GM20431 (cell line): ENCODE measurements around the gene TET2.

Source experiments
- in situ Hi-C: fragments of 300-500 bp; cut with MseI, MboI; formaldehyde crosslinking; loops from one replicate; pipeline ENCODE4 v1.15.0; 2020; ENCODE audit warnings: low sequenced_read_pairs; ENCODE audit not compliant: unreplicated experiment

The TET2 gene

DNA sequence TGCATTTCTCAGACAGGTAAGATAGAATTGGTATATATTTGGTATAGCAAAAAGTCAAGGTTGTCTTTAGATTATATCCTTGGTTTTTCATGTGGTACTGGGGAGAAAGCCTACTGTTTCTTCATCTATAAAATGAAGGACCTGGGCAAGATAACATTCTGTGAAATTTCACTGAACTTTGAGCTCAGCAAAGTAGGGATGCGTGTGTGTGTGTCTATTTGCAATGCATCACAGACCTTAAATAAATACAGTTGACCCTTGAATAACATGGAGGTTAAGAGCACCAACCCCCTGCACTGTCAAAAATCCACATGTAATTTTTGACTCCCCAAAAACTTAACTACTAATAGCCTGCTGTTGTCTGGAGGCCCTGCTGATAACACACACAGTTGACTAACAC, 25.2 kb downstream of the TET2 start:
- in situ Hi-C loops: no loop called here

- in situ Hi-C loops: no loop called here
Measured at GRCh38 chr4:105174098-105174497, 27.4 kb downstream of the TET2 start.

DNA sequence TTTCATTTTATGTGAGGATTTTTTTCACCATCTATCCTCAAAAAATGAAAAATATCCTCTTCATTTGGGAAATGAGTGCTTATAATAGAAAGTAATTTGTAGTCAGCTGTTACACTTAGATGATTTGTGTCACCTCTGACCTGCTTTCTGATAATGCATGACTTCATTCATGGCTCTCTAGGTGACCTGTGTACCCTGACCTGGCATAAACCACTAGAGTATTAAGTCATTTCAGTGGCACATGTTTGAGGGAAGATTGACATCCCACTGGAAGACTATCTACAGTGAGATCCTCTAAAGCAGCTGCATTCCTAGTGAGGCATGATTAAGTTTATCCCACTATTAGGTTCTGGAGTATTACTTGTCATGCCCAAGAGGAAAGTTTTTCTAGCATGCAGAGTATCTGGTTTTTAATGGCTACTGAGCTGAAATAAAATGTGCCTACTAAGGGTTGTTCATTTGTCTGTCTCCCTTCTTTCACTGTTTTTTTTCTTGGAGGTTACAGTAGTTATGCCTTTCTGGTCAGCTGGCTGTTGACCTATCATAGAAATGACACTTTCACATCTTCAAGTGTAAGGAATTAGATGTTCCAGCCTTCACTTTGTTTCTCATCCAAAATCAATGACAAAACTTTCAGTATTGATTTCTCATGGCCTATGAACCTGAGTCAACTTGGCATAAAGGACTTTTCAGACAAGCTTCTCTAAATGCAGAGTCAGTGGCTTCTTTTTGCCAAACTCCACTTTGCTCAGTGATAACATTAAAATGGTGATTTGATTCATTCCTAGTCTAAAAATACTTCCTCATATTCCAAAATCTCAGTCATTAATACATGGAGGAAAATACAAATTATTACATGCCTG, 33.1 kb downstream of the TET2 start:
- in situ Hi-C loops: no loop called here

DNA sequence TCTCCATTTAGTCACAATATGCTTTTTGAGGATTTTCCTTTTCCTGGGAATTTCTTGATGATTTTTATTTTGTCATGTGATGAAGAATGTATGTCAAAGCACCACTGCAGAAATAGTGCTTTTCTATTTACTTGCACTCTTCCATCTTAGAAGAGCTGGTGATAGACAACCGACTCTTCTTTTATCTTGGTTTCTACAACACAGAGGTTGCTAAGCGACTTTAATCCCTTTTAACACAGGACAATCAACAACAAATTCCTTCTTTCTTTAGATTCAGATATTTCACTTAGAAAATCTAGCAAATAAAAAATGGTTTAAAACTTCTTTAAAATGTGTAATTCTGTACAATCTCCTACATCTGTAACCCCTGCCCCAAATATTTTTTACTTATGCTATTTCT, 34.6 kb downstream of the TET2 start:
- in situ Hi-C loops: no loop called here

- in situ Hi-C loops: no loop called here
Measured at GRCh38 chr4:105182211-105182610, 35.5 kb downstream of the TET2 start.

DNA sequence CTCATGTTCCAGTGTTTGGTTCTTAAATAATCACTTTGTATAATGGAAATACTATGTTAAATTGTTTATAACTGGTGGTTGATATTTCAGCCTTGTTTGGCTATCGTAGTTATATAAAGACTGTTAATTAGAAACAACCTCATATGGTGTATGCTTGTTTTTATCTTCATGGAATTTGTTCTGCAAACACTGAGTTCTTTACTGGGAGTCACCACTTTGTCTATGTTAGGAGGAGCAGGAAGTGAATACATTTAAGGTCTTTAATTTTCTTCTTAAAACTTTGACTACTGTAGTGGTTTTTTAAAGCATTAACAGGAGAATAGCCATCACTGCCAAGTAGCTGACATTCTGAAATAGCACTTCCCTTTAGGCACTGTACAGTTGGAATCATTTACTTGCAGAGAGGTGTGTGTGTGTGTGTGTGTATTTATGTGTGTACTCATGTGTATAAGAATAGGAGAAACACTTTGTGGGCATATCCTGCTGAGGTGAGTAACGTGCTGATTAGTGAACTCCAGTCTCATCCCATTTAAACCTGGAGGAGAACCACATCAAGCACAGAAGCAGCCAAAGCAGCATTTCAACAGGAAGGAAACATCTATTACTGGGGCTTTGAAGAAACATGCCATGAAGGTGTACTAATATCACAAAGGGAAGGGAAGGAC, 37.8 kb downstream of the TET2 start:
- in situ Hi-C loops: no loop called here

DNA sequence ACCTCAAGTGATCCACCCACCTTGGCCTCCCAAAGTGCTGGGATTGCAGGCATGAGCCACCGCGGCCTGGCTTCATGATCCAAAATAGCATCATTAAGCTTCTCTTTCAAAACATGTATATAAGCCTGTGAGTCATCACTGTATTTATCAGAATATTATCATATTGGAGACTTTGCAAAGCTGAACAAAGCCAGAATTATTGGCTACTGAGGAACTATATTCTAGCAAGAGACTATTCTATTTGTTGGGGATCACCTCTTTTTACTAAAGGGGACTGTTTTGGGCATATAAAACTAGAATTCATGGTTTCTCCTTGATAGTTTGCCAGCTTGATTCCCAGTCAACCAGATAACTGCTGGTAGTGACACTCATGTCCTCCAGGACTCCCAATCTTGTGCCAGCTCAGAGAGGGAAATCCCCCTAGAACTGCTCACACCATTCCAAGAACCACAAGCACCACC, 40.1 kb downstream of the TET2 start:
- in situ Hi-C loops: no loop called here

GRCh38 chr4:105189855-105190650, 43.4 kb downstream of the TET2 start:
- in situ Hi-C loops: no loop called here

DNA sequence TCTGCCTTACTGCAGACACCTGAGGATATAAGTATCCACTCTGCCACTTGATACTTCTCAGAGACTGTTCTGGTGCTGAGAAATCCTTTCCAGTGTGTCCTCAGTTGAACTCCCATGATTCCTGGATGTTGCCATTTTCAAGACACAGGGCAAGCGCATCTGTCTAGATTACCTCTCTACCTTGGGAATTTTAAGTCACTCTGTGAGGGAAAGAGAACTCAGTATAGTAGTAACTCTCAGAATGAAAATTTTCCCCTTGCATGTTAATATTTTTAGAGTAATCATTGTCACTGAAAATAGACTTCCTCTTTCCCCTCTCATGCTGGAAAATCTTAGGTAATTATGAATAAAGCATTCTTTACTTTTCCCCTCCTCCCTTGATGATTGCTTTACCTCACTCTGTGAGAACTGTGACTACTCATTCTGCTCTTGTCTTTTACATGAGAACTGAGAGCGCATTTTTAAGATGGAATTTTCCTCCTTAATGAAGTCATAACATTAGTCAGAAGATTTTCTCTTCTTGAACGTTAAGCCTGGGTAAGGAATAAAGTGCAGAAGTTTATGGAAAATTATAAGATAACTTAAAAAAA, 45.0 kb downstream of the TET2 start:
- in situ Hi-C loops: no loop called here

DNA sequence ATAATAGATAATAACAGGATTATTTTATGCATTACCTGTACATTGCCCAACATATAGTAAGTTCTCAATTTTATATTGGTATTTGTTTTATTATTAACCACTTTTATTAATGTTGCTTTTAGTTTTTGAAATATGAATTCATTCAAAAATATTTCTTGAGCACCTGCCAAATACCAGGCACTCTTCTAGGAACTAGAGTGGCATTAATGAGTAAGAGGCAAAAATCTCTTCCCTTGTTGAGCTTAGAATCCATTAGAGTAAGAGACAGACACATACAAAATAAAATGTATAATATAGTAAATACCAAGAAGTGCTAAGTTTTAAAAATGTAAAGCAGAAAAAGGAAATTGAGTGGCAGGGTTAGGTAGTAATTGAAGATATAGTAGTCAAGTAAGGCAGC, 45.8 kb downstream of the TET2 start:
- in situ Hi-C loops: no loop called here

- in situ Hi-C loops: no loop called here
Measured at GRCh38 chr4:105192910-105193309, 46.2 kb downstream of the TET2 start.

- in situ Hi-C loops: no loop called here
Measured at GRCh38 chr4:105193536-105193935, 46.9 kb downstream of the TET2 start.

DNA sequence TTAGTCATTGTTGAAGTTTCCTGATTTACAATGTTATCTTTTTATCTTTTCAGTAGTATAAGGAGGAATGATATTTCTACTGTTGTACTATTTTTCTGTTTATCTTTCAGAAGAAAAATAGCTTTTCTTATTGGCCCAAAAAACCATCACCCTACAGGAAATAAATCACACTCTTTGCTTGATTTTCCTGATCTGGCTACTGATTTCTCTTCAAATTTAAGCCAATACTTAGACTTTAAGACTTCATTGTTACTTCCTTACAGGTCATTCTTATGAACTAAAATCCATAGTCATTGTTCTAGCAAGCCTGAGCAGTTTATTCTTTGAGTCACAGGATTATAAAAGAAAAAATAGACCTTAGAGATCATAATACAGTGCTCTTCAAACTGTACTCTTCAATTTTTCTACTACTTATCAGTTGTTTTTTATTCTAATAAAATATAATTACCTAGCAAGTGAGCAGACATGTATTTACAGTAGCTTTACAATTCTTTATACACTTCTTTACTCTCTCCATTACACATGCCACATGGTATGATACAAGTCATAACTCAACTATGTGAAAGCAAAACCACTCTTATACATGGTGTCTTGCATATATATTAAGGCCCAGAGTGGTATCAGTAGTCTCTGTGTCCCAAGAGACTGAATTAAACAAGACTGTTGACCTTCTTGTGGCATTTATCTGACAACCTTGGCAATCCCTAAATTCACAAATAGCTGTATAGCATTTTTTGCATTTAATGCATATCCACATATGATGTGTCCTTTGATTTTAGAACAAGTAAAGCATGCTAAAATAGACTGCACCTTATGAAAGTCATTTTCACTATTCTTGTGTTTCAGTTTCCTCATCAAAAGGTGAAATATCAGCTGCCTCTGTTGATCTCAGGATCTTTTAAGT, 47.9 kb downstream of the TET2 start:
- in situ Hi-C loops: no loop called here

- in situ Hi-C loops: no loop called here
Measured at GRCh38 chr4:105196523-105197145, 50.0 kb downstream of the TET2 start.

- in situ Hi-C loops: no loop called here
Measured at GRCh38 chr4:105197777-105198176, 51.1 kb downstream of the TET2 start.

- in situ Hi-C loops: no loop called here
Measured at GRCh38 chr4:105198541-105198940, 51.9 kb downstream of the TET2 start.

DNA sequence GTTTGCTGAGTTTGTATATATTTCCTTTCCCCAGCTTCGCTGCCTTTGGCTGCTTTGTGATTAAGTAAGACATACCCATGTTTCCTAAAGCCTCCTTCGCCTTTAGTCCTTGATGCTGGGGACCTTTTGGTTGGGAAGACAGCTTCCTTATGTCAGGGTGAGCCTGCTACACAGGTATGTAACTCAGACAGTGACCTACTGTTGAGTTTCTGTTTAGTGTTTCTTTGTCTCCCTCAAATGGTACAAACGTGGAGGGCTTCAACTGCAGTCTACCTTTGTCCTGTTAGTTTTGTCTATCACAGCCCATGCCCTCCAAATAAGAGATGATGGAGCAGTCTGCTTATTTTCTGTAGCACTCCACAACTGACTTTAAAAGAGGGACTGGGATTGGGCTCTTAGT, 59.5 kb downstream of the TET2 start:
- in situ Hi-C loops: no loop called here

DNA sequence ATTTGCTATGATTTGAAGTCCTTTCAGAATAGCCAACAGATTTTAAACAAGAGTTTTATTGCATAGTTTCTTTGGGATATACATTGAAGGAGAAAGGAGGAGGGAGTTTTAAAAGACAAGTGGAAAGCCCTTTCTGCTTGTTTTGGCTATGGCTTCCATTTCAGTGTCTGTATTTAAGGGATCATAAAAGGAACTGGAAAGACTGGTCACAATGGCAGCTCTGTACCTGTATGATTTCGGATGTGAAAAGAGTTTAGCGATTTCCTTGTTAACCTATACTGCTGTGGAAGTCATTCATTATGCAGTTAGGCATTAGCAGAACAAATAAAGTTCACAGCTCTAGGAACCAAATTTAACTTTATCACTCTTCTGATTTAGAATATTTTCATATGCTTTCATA, 60.7 kb downstream of the TET2 start:
- in situ Hi-C loops: no loop called here

DNA sequence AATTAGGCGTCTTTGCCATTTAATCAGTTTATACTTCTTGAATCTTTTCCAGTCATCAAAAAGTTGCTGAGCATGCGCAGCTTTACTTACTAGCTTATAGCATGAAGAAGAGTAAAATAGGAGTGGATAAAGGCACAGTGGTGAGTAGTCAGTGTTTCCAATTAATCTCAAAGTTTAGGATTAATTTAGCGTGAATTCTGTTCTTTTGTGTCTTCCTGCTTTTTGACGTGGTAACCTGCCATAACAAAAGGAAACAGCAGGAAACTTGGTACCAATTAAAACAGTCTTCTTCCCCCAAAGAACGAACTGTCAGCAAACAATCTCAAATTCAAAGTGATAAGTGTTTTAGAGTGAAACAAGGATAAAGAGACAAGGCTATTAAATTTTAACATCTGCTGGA, 61.9 kb downstream of the TET2 start:
- in situ Hi-C loops: no loop called here
